ENCODE data around the gene RUNX1.
A peak's percentile ranks its signal among the peaks of the same experiment; 100 is the strongest.

The RUNX1 gene

GRCh38 chr21:34821717-34822116 is 227.4 kb downstream of the RUNX1 start:
- no peak overlapping the region for H3K27ac Mint-ChIP-seq

GRCh38 chr21:34820051-34820450 is 229.1 kb downstream of the RUNX1 start:
- Mint-ChIP-seq H3K4me1 (peaks cover 41% of the 10 kb centered on the region), H3K9me3 (no peaks in the 10 kb centered on the region), H3K27me3 (ENCODE audit: low read depth) (peaks cover 27% of the 10 kb centered on the region), H3K27ac (no peak overlapping the region), H3K36me3 (ENCODE audit: low read depth) (peaks cover 4% of the 10 kb centered on the region), H3K4me3 (no peak overlapping the region)
- TF ChIP-seq CTCF (IDR thresholded peaks at IDR 0.05; ENCODE audit: unreplicated experiment in 3 of 3): no peak

More at GRCh38 chr21:34821717-34822116, 227.4 kb downstream of the RUNX1 start:
- H3K4me3 Mint-ChIP-seq: no peak overlapping the region
- peaks cover 18% of the 10 kb centered on the region for H3K27me3 Mint-ChIP-seq (ENCODE audit: low read depth)
- H3K36me3 Mint-ChIP-seq (ENCODE audit: low read depth): peaks cover 8% of the 10 kb centered on the region
- H3K9me3 Mint-ChIP-seq: peaks cover under 1% of the 10 kb centered on the region
- peaks cover 28% of the 10 kb centered on the region for H3K4me1 Mint-ChIP-seq
- TF ChIP-seq CTCF (IDR thresholded peaks at IDR 0.05; ENCODE audit: unreplicated experiment in 3 of 3): no peak

- Mint-ChIP-seq H3K27me3 (ENCODE audit: low read depth) (peaks cover 33% of the 10 kb centered on the region), H3K36me3 (ENCODE audit: low read depth) (peaks cover 4% of the 10 kb centered on the region), H3K4me1 (peaks cover 46% of the 10 kb centered on the region), H3K9me3 (no peaks in the 10 kb centered on the region), H3K4me3 (no peak overlapping the region), H3K27ac (no peak overlapping the region)
- TF ChIP-seq CTCF (IDR thresholded peaks at IDR 0.05; ENCODE audit: unreplicated experiment in 3 of 3): no peak
Observed at GRCh38 chr21:34819357-34819999, 229.6 kb downstream of the RUNX1 start.

- H3K9me3 Mint-ChIP-seq: no peaks in the 10 kb centered on the region
- peaks cover 46% of the 10 kb centered on the region for H3K4me1 Mint-ChIP-seq
- peaks cover under 1% of the 10 kb centered on the region for H3K36me3 Mint-ChIP-seq (ENCODE audit: low read depth)
- peaks cover 36% of the 10 kb centered on the region for H3K27me3 Mint-ChIP-seq (ENCODE audit: low read depth)
- no peak for TF ChIP-seq CTCF (IDR thresholded peaks at IDR 0.05; ENCODE audit: unreplicated experiment in 3 of 3)
- peak overlapping the region in 1 of 3 experiments; percentile 10 for H3K4me3 Mint-ChIP-seq
- peak overlapping the region in 2 of 3 experiments; percentile 49 to 50 for H3K27ac Mint-ChIP-seq
Observed at GRCh38 chr21:34818662-34819158, 230.4 kb downstream of the RUNX1 start.

GRCh38 chr21:34817821-34818661 is 231.1 kb downstream of the RUNX1 start:
- no peak for TF ChIP-seq CTCF (IDR thresholded peaks at IDR 0.05; ENCODE audit: unreplicated experiment in 3 of 3)
- no peak overlapping the region for H3K4me3 Mint-ChIP-seq
- peaks cover 46% of the 10 kb centered on the region for H3K4me1 Mint-ChIP-seq
- H3K36me3 Mint-ChIP-seq (ENCODE audit: low read depth): no peaks in the 10 kb centered on the region
- peaks cover 42% of the 10 kb centered on the region for H3K27me3 Mint-ChIP-seq (ENCODE audit: low read depth)
- H3K27ac Mint-ChIP-seq: peak overlapping the region; percentile 49 to 76 (median 50)
- H3K9me3 Mint-ChIP-seq: no peaks in the 10 kb centered on the region
